Heart left ventricle (tissue), 16 donors: ENCODE results near the gene CTAGE1. TPM values are rescaled to one million over a fixed set of nuclear protein-coding genes. Genes with fewer than 3 reads are reported as not detected.

Experiments used
- ATAC-seq, 4 donors: fragments of 200-7000 bp; cut with Tn5 transposase; one replicate each; pipeline ENCODE4 v1.9.1; 2020 to 2022; ENCODE audit warnings: moderate library complexity in 4 of 4, mild to moderate bottlenecking in 3 of 4, moderate number of reproducible peaks in 1 of 4
- DNase-seq, 5 donors: peaks; one replicate each; pipeline ENCODE4 v3.0.0-alpha.2; 2020
- H3K27ac ChIP-seq, 12 donors: fragments of 200-600 bp; sonication (generic) in 4 of 12; one replicate each; pipeline versions ENCODE4 v1.5.0 to v1.8.0; 2016 to 2022; ENCODE audit warnings: mild to moderate bottlenecking in 2 of 12
- H3K27me3 ChIP-seq, 9 donors: fragments of 200-600 bp; sonication (generic) in 2 of 9; one replicate each; pipeline versions ENCODE4 v1.5.1 to v1.8.0; 2016 to 2022; ENCODE audit warnings: mild to moderate bottlenecking in 3 of 9
- H3K36me3 ChIP-seq, 9 donors: fragments of 200-600 bp; sonication (generic) in 2 of 9; one replicate each; pipeline versions ENCODE4 v1.5.0 to v1.8.0; 2018 to 2022; ENCODE audit warnings: mild to moderate bottlenecking in 2 of 9
- H3K4me1 ChIP-seq, 12 donors: fragments of 200-600 bp; sonication (generic) in 4 of 12; one replicate each; pipeline versions ENCODE4 v1.5.0 to v1.8.0; 2016 to 2022; ENCODE audit warnings: mild to moderate bottlenecking in 3 of 12
- H3K4me3 ChIP-seq, 12 donors: fragments of 200-600 bp; sonication (generic) in 4 of 12; one replicate each; pipeline versions ENCODE4 v1.5.0 to v1.8.0; 2017 to 2022; ENCODE audit warnings: mild to moderate bottlenecking in 9 of 12, moderate library complexity in 4 of 12
- H3K9me3 ChIP-seq, 12 donors: fragments of 200-600 bp; sonication (generic) in 4 of 12; one replicate each; pipeline versions ENCODE4 v1.5.0 to v1.8.0; 2016 to 2022; ENCODE audit warnings: mild to moderate bottlenecking in 1 of 12
- CTCF ChIP-seq, 12 donors: fragments of 200-600 bp; sonication (generic) in 4 of 12; IDR thresholded peaks; one replicate each; pipeline versions ENCODE4 v1.5.0 to v1.8.0; 2018 to 2022; ENCODE audit warnings: antibody characterized with exemption in 12 of 12, mild to moderate bottlenecking in 5 of 12
- POLR2A ChIP-seq, 2 donors: fragments of 450-650 bp; IDR thresholded peaks; one replicate each; pipeline ENCODE4 v1.6.1; 2017; ENCODE audit warnings: antibody characterized with exemption in 2 of 2, mild to moderate bottlenecking in 2 of 2, moderate library complexity in 2 of 2
- WGBS, 4 donors: extraction: QIAGEN DNeasy Blood & Tissue Kit in 2 of 4; methylation state at CpG; one replicate each; pipeline versions ENCODE4 v1.1.5 to v1.1.7; 2013 to 2018; 5-methylcytosine and 5-hydroxymethylcytosine counted together
- intact Hi-C, 10 donors: fragments of 100-400 bp; cut with DNase I; formaldehyde crosslinking; loops; one replicate each; pipeline versions ENCODE4 v1.11.1 to v1.14.2; 2022
- polyA plus RNA-seq, 2 donors: library from polyadenylated mRNA; stranded (reverse); fragments of 200-250 nt; gene quantifications; one replicate each; pipeline ENCODE4 v1.2.3, GENCODE V29; 2013
- total RNA-seq, 9 donors: library from RNA; depleted of rRNA in 2 of 9; stranded (reverse); fragments of >200 nt in 2 of 9; fragmentation: NEBNext Ultra II Directional in 3 of 9; extraction: Animal tissue kit (Norgen Biotek cat#: 25700) in 3 of 9; gene quantifications; one replicate each; pipeline versions ENCODE4 v1.1.0 to v1.2.4, GENCODE V29; 2016 to 2023
- donor health status: ischemic (EF 13 %, LVEDD 7.1; RV severe dilation, severe dysfunction).
- donor health status: healthy with polysubstance abuse.
- donor health status: DM: no; HTN: yes; CAD: no.
- donor health status: DM: no; HTN: no; CAD: no.
- donor health status: ischemic (EF 25% LVEDD 6.9; RV normal size, moderate dysfunction).
- donor health status: ischemic (EF 25% LVEDD 5.7; RV mildly dilated, moderate dysfunction).
- donor health status: healthy.
- donor health status: DM: yes; HTN: yes; CAD: no.
- donor health status: ischemic (EF 35%, LVEDD 5.7; RV mildly dilated, moderate dysfunction).
- donor health status: nonischemic (EF 11% LVEDD 7.7; RV severe dilation, severe dysfunction).
- donor health status: DM: yes; HTN: yes; CAD: no.
- donor health status: PGD.
- donor health status: ischemic (EF 29% LVEDD 5.4; RV normal size, mild dysfunction).
- donor health status: nonischemic (EF 23%, LVEDD 6.1; RV moderate dilation, normal function).

Gene CTAGE1
- total and polyA plus RNA-seq, 11 donors, result 0.03 TPM; not detected in 10

- no peak for DNase-seq
- Histone ChIP-seq H3K4me1 (peaks cover 0 to 26% (median 17%) of the 10 kb centered on the region in 12 donors), H3K27me3 (no peaks in the 10 kb centered on the region), H3K9me3 (no peaks in the 10 kb centered on the region), H3K4me3 (no peak overlapping the region), H3K27ac (no peak overlapping the region), H3K36me3 (no peaks in the 10 kb centered on the region)
- TF ChIP-seq CTCF (IDR thresholded peaks at IDR 0.05), result no peak
- no peak for TF ChIP-seq POLR2A (IDR thresholded peaks at IDR 0.05)
- 75 to 92% (median 84%) methylated on average over 5 of the region's 5 CpGs for WGBS, 4 donors
- intact Hi-C loops, result loop anchor here in 1 of 10 donors (10.0 kb wide), 1 partner anchor 468 kb away; no protein-coding TSS in a partner anchor
- ATAC-seq, result no peak
These were observed 45.4 kb upstream of the CTAGE1 start for GRCh38 chr18:22463076-22463475.

- intact Hi-C loops, result no loop called here
These were observed 41.8 kb upstream of the CTAGE1 start for GRCh38 chr18:22459491-22459890.

GRCh38 chr18:22457524-22457923 is 39.8 kb upstream of the CTAGE1 start:
- no peaks in the 10 kb centered on the region for H3K36me3 ChIP-seq
- peaks cover 0 to 31% (median 14%) of the 10 kb centered on the region in 12 donors for H3K4me1 ChIP-seq
- WGBS, 4 donors, result 67 to 81% (median 78%) methylated on average over 8 of the region's 8 CpGs
- no peak overlapping the region for H3K4me3 ChIP-seq
- H3K9me3 ChIP-seq, result no peaks in the 10 kb centered on the region
- no peaks in the 10 kb centered on the region for H3K27me3 ChIP-seq
- intact Hi-C loops, result no loop called here
- DNase-seq (no peak), ATAC-seq (no peak)
- no peak overlapping the region for H3K27ac ChIP-seq
- TF ChIP-seq CTCF (IDR thresholded peaks at IDR 0.05) (no peak), POLR2A (IDR thresholded peaks at IDR 0.05) (no peak)

More at GRCh38 chr18:22459491-22459890, 41.8 kb upstream of the CTAGE1 start:
- ATAC-seq (no peak), DNase-seq (no peak)
- Histone ChIP-seq H3K27ac (no peak overlapping the region), H3K9me3 (no peaks in the 10 kb centered on the region), H3K4me1 (peaks cover 0 to 24% (median 12%) of the 10 kb centered on the region in 12 donors), H3K36me3 (no peaks in the 10 kb centered on the region), H3K27me3 (no peaks in the 10 kb centered on the region), H3K4me3 (no peak overlapping the region)
- 65 to 77% (median 73%) methylated on average over 2 of the region's 2 CpGs for WGBS, 4 donors
- TF ChIP-seq POLR2A (IDR thresholded peaks at IDR 0.05) (no peak), CTCF (IDR thresholded peaks at IDR 0.05) (no peak)

- no peak for TF ChIP-seq POLR2A (IDR thresholded peaks at IDR 0.05)
- TF ChIP-seq CTCF (IDR thresholded peaks at IDR 0.05), result no peak
- H3K4me3 ChIP-seq, result no peak overlapping the region
- peak overlapping the region in 7 of 12 donors; percentile 12 to 67 (median 48) for H3K27ac ChIP-seq
- DNase-seq (no peak), ATAC-seq (peak in 3 of 4 donors; percentile 22 to 42 (median 33))
- H3K27me3 ChIP-seq, result no peaks in the 10 kb centered on the region
- intact Hi-C loops, result no loop called here
- H3K4me1 ChIP-seq, result peaks cover 0 to 37% (median 20%) of the 10 kb centered on the region in 12 donors
- H3K9me3 ChIP-seq, result no peaks in the 10 kb centered on the region
- whole genome bisulfite sequencing, 4 donors, result 49 to 60% (median 55%) methylated on average over 6 of the region's 6 CpGs
- H3K36me3 ChIP-seq, result no peaks in the 10 kb centered on the region
These were observed 38.8 kb upstream of the CTAGE1 start for GRCh38 chr18:22456547-22456946.
